ENCODE data around the gene ARRDC5.
"Not testable (repeated sequence)": the region's sequence is repeated elsewhere in the genome, so short reads cannot be mapped to it uniquely, and the experiment has no call there.

GRCh38 chr19:4845975-4846374 is 56.7 kb downstream of the ARRDC5 start:
- TF ChIP-seq POLR2A (IDR thresholded peaks at IDR 0.05; ENCODE audit: low read depth, low read length); CTCF (IDR thresholded peaks at IDR 0.05; ENCODE audit: extremely low read depth in 1 of 2, insufficient read depth in 1 of 2, low read depth in 1 of 2, low read length in 2 of 2); POLR2AphosphoS5 (IDR thresholded peaks at IDR 0.05; ENCODE audit: insufficient read depth, low read depth, low read length); GATA2 (IDR thresholded peaks at IDR 0.05; ENCODE audit: insufficient read depth, insufficient read length, low read depth, low read length); EZH2 (IDR thresholded peaks at IDR 0.05; ENCODE audit: borderline replicate concordance, low read depth, low read length, severe bottlenecking); MAX (IDR thresholded peaks at IDR 0.05; ENCODE audit: insufficient read depth, insufficient read length): not testable (repeated sequence)
